Measurements from ENCODE around the gene CARD8. TPM values are rescaled to one million over a fixed set of nuclear protein-coding genes. Genes with fewer than 3 reads are reported as not detected.

The CARD8 gene
- total RNA-seq, 1 donor from 2014 or later = 41.0 TPM

DNA sequence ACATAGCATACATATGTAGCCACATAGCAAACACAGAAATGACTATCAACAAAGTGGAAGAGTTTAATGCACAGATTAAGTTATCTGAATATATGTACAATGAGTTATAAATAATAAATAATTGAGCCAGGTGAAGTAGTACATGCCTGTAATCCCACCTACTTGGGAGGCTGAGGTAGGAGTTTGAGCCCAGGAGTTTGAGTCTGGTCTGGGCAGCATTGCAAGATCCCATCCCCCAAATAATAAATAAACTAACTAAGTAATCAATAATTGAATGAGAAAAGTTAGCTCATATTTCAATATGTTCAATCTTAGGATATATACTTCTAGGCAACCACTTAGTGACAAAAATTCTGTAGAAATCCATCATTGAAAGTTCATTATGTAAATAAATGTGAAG lies 1.7 kb downstream of the CARD8 start:
- no peaks in the 10 kb centered on the region for H3K27me3 ChIP-seq
- DNase-seq (ENCODE audit: low spot score in 2 of 2) = no peak
- no peaks in the 10 kb centered on the region for H3K36me3 ChIP-seq
- TF ChIP-seq, protein P1, sequence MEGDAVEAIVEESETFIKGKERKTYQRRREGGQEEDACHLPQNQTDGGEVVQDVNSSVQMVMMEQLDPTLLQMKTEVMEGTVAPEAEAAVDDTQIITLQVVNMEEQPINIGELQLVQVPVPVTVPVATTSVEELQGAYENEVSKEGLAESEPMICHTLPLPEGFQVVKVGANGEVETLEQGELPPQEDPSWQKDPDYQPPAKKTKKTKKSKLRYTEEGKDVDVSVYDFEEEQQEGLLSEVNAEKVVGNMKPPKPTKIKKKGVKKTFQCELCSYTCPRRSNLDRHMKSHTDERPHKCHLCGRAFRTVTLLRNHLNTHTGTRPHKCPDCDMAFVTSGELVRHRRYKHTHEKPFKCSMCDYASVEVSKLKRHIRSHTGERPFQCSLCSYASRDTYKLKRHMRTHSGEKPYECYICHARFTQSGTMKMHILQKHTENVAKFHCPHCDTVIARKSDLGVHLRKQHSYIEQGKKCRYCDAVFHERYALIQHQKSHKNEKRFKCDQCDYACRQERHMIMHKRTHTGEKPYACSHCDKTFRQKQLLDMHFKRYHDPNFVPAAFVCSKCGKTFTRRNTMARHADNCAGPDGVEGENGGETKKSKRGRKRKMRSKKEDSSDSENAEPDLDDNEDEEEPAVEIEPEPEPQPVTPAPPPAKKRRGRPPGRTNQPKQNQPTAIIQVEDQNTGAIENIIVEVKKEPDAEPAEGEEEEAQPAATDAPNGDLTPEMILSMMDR (IDR thresholded peaks at IDR 0.05) = no peak
- H3K9me3 ChIP-seq = no peaks in the 10 kb centered on the region
- peaks cover 0 to 15% of the 10 kb centered on the region in 2 donors for H3K4me1 ChIP-seq
- H3K27ac ChIP-seq = no peak overlapping the region
- intact Hi-C loops (cut with DNase I) = no loop called here
- peak overlapping the region in 1 of 2 donors; percentile 71 for H3K4me3 ChIP-seq

- TF ChIP-seq, protein P1 (IDR thresholded peaks at IDR 0.05) = no peak
- Histone ChIP-seq H3K36me3 (peaks cover 0 to 8% of the 10 kb centered on the region in 2 donors), H3K27ac (no peak overlapping the region), H3K9me3 (no peaks in the 10 kb centered on the region), H3K27me3 (no peaks in the 10 kb centered on the region), H3K4me3 (no peak overlapping the region), H3K4me1 (peaks cover 0 to 15% of the 10 kb centered on the region in 2 donors)
- no peak for DNase-seq (ENCODE audit: low spot score in 2 of 2)
- intact Hi-C loops (cut with DNase I) = no loop called here
Measured at GRCh38 chr19:48252609-48253008, 3.1 kb downstream of the CARD8 start.

DNA sequence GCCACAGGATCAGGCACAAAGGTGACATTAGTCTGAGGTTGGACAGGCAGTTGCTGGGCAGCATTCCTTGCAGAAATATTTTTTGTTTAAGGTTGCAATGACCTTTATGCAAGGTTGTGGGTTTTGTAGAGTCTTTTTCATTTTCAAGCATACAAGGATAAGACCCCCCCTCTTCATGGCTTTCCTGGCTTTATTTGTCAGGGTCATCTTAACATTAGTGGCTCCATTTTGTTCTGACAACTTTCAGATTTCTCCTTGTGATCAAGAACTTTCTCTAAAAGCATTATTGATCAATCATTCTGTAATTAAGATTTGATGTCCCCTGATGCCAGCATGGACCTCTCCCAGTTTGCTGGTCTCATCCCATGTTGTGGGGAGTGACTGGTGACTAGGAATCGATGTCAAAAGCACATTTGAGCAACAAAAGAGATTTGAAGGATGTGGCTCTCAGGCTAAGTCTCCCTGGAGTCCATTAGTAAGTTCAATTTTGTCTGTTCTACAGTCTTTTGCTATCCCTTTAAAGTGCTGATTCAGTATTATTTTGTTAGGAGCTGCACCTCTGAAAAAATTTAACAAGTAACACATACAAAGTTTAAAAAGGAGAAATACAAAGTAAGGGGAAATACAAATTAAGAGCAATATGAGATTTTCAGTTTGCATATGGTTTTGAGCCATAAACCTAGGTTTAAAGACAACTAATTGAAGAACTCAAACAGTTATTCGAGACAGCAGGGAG lies 5.3 kb downstream of the CARD8 start:
- Histone ChIP-seq H3K36me3 (peaks cover 0 to 23% of the 10 kb centered on the region in 2 donors), H3K4me3 (no peak overlapping the region), H3K27ac (no peak overlapping the region), H3K27me3 (no peaks in the 10 kb centered on the region), H3K9me3 (no peaks in the 10 kb centered on the region), H3K4me1 (peaks cover 0 to 15% of the 10 kb centered on the region in 2 donors)
- TF ChIP-seq, protein P1 (IDR thresholded peaks at IDR 0.05) = no peak
- no peak for DNase-seq (ENCODE audit: low spot score in 2 of 2)
- intact Hi-C loops (cut with DNase I) = no loop called here

DNA sequence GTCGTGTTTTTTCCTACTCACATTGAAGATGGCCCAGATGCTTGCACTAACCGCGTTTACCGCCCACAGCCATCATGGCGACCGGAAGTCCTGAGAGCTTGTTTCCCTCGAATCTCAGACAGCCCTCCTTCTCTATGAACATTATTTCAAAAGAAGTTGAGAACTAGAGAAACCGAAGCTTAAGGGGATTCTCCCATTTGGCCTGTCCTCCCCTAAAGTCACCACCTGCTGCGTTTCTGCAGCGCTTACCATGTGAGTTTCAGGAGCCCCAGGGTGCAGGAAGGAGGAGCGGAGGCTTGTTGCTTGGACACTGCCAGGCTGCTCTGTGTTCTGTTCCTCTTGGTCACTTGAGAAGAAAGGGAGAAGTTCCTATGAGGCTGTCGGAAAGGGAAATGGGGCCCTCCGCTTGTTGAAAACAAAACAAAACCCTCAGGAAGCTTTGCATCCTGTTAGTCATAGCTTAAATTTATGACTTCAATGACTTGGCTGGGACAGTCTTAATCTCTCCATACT lies 6.2 kb downstream of the CARD8 start:
- TF ChIP-seq, protein P1 (IDR thresholded peaks at IDR 0.05) = no peak
- Histone ChIP-seq H3K4me3 (peak overlapping the region in 1 of 2 donors; percentile 33), H3K27me3 (no peaks in the 10 kb centered on the region), H3K9me3 (no peaks in the 10 kb centered on the region), H3K4me1 (peaks cover 0 to 8% of the 10 kb centered on the region in 2 donors), H3K36me3 (peaks cover 0 to 23% of the 10 kb centered on the region in 2 donors), H3K27ac (no peak overlapping the region)
- peak in 1 of 2 donors; percentile 69 for DNase-seq (ENCODE audit: low spot score in 2 of 2)
- intact Hi-C loops (cut with DNase I) = no loop called here

DNA sequence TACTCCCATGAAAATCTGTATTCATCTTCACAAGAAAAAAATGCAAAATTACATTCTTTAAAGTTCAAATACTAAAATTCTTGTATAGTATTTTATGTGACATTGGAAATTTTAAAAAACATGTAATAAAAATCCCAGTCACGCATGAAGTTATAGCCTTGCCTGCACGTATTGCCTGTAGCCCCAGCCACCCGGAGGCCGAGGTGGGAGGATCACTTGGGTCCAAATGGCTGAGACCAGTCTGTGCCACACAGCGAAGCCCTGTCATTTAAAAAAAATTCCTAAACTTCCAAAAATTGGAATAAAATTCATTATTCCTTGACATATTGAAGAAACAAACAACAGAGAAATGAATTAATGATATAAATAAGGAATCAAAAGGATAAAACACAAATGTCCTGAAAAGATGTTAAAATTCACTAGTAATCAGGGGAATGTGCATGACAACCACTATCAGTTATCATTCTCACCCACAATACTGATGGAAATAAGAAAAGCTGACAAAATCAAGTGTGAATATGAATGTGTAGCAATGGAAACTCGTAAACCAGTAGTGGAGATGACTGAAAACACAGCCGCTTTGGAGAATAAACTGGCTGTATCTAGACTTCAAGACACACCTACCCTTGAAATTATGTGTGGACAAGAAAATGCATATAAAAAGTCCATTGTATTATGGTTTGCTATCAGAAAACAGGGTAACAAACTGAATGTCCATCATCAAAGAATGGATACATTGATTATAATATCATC lies 7.5 kb downstream of the CARD8 start:
- no peaks in the 10 kb centered on the region for H3K9me3 ChIP-seq
- H3K4me3 ChIP-seq = peak overlapping the region in 1 of 2 donors; percentile 33
- DNase-seq (ENCODE audit: low spot score in 2 of 2) = no peak
- TF ChIP-seq, protein P1 (IDR thresholded peaks at IDR 0.05) = no peak
- no peaks in the 10 kb centered on the region for H3K4me1 ChIP-seq
- no peaks in the 10 kb centered on the region for H3K27me3 ChIP-seq
- intact Hi-C loops (cut with DNase I) = no loop called here
- H3K27ac ChIP-seq = no peak overlapping the region
- H3K36me3 ChIP-seq = peaks cover 0 to 23% of the 10 kb centered on the region in 2 donors

Data from ascending aorta (tissue), 2 donors.